Measurements from ENCODE around the gene DCXR.

DNA sequence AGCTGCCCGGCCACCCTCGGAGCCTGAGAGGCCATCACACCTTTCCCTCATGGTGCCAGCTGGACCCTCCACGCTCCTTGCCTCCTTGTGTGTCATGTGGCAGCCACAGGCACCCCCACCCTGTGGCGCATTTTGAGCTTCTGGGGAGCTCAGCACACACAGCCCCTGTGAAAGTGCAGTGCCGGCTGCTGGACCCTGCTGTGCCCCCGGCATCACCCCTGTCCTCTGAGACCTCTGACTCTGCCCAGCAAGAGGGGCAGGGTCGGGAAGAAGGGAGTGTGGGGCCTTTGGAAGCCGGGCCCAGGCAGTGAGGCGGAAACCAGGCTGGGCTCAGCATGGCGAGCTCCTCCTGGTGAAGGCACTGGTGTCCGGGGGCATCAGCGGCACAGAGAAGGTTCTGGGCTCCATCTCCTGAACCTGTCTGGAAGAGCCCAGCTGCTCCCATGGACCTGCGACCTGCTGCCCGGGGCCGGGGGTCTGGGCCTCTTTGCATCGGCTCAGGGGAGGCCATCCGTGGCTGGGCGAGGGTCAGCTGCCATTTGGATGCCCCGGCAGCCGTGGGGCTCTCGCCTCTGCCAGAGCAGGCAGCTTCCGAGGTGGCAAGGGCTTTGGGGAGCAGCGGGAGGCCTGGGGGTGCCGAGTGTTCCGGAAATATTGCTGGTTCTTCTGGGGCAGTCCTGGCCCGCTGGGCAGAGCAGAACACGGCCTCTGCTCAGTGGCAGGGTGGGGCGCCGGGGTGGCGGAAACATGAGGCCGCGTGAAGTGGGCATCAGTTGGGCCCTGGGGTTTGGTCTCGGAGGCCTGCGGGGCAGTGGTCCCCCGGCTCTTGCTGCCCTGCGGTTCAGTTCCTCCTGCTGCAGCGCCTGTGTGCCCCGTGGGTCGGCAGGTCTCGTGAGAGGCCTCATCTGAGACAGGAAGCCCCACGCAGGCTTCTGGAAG lies 32.7 kb downstream of the DCXR start:
- TF ChIP-seq, protein P1, sequence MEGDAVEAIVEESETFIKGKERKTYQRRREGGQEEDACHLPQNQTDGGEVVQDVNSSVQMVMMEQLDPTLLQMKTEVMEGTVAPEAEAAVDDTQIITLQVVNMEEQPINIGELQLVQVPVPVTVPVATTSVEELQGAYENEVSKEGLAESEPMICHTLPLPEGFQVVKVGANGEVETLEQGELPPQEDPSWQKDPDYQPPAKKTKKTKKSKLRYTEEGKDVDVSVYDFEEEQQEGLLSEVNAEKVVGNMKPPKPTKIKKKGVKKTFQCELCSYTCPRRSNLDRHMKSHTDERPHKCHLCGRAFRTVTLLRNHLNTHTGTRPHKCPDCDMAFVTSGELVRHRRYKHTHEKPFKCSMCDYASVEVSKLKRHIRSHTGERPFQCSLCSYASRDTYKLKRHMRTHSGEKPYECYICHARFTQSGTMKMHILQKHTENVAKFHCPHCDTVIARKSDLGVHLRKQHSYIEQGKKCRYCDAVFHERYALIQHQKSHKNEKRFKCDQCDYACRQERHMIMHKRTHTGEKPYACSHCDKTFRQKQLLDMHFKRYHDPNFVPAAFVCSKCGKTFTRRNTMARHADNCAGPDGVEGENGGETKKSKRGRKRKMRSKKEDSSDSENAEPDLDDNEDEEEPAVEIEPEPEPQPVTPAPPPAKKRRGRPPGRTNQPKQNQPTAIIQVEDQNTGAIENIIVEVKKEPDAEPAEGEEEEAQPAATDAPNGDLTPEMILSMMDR (IDR thresholded peaks at IDR 0.05), result no peak
- no peak for TF ChIP-seq POLR2A (IDR thresholded peaks at IDR 0.05)
